Measurements from ENCODE around the gene RASGRF1. TPM values are rescaled to one million over a fixed set of nuclear protein-coding genes. Genes with fewer than 3 reads are reported as not detected.

RASGRF1 gene
- total RNA-seq, 2 donors from 2014 or later, result not detected

DNA sequence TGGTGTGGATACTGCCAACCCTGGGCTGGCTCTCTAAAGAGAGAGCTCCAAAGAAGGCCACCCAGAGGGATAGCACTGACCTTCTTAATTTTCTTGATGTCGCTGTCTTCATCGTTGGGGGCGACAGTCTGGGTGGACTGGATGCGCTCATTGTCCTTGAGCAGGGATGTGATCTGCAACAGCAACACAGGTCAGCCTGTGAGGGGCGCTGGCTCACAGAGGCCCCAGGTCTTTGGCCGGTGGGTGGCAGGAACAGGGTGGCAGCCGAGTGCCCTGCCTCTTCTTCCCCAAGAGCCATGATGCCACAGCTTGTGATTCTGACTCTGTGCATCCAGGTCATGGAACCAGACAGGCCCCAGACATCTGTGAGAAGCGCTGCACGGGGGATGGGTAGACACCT lies 41.2 kb downstream of the RASGRF1 start:
- no peak for ATAC-seq
- DNase-seq, result no peak
- intact Hi-C loops (cut with DNase I), result no loop called here

GRCh38 chr15:79047676-79048439 lies 42.7 kb downstream of the RASGRF1 start:
- intact Hi-C loops (cut with DNase I), result no loop called here
- DNase-seq, result no peak
- ATAC-seq, result no peak

- no peak for ATAC-seq
- no peak for DNase-seq
These were observed 43.7 kb downstream of the RASGRF1 start for GRCh38 chr15:79046691-79047404.

DNA sequence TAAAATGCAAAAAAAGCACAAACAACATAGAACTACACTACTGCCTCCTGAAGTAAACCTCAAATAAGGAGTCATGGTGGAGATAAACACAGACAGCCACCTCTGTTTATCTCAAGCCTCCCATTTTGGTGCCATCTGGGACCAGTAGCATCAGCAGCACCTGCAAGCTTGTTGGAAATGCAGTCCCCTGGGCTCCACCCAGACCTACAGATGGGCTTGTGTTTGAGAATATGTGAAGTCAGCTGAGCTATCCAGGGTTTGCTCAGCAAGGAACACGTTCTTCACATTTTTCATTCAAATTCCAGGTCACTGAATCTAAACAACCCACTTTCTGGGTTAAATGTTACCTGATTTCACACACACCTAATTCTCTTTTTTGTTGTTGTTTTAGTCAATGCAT lies 45.5 kb downstream of the RASGRF1 start:
- ATAC-seq (no peak), DNase-seq (no peak)
- intact Hi-C loops (cut with DNase I), result no loop called here

More at GRCh38 chr15:79046691-79047404, 43.7 kb downstream of the RASGRF1 start:
- intact Hi-C loops (cut with DNase I), result no loop called here

GRCh38 chr15:79042213-79042928 lies 48.2 kb downstream of the RASGRF1 start:
- no peak for ATAC-seq
- intact Hi-C loops (cut with DNase I), result no loop called here
- DNase-seq, result no peak

DNA sequence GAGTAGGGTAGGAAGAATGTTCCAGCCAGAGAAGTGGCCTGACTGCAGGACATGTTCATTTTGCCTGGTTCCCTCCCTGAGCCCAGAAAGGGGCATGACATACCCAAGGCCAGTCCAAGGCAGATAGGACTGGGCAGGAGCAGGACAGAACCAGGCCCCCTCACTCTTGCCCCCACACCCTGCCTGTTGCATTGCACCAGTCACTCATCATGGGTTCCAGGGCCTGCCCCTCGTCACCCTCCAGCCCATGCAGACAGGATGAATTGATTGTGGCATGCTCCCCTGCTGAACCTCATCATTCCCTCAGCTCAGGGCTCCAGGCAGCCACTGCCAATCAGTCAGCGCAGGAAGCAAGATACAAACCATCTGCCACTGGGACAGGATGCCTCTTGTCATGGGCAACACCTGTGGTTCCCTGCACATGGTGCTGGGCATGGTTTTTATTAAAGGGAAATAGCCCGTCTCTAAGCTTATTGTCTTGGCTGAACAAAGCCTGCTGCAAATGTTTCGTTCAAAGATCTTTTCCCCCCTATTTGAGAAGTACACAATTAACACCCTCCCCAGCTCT lies 48.9 kb downstream of the RASGRF1 start:
- intact Hi-C loops (cut with DNase I), result no loop called here
- DNase-seq (no peak), ATAC-seq (no peak)

DNA sequence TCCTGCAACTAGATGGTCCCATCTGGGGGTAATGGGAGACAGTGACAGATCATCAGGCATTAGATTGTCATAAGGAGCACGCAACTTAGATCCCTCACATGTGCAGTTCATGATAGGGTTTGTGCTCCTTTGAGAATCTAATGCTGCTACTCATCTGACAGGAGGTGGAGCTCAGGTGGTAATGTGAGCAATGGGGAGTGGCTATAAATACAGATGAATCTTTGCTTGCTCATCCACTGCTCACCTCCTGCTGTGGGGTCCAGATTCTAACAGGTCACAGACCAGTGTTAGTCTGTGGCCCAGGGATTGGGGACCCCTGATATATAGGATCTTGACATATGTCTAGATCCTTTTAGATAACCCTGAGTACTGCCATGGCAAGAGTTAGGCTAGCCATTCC lies 52.7 kb downstream of the RASGRF1 start:
- DNase-seq (no peak), ATAC-seq (no peak)
- intact Hi-C loops (cut with DNase I), result no loop called here

- intact Hi-C loops (cut with DNase I), result no loop called here
- DNase-seq (no peak), ATAC-seq (no peak)
These were observed 54.3 kb downstream of the RASGRF1 start for GRCh38 chr15:79036323-79036722.

DNA sequence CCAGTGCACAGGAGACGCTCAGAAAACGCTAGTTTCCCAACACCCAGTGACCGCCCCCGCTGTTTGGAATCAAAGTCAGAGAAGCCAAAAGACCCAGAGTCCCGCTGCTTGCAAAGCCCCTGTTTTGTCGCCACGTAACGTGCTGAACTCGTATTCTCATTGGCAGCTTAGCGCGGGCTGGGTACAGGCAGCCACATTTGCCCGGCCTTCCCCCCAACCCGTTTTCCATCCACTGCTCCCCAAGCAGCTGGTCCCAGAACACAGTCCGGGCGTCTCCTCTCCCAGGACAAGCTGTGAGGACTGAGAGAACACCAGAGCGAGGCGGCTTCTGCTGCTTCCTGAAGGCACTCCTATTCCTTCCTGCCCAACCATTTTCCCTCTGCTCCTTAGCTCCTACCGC lies 54.8 kb downstream of the RASGRF1 start:
- intact Hi-C loops (cut with DNase I), result no loop called here
- DNase-seq (no peak), ATAC-seq (peak in 1 of 2 donors; percentile 27)

- intact Hi-C loops (cut with DNase I), result no loop called here
- DNase-seq (no peak), ATAC-seq (peak in 1 of 2 donors; percentile 17)
These were observed 55.4 kb downstream of the RASGRF1 start for GRCh38 chr15:79035111-79035601.

GRCh38 chr15:79034284-79034683 lies 56.3 kb downstream of the RASGRF1 start:
- ATAC-seq (no peak), DNase-seq (no peak)
- intact Hi-C loops (cut with DNase I), result no loop called here

DNA sequence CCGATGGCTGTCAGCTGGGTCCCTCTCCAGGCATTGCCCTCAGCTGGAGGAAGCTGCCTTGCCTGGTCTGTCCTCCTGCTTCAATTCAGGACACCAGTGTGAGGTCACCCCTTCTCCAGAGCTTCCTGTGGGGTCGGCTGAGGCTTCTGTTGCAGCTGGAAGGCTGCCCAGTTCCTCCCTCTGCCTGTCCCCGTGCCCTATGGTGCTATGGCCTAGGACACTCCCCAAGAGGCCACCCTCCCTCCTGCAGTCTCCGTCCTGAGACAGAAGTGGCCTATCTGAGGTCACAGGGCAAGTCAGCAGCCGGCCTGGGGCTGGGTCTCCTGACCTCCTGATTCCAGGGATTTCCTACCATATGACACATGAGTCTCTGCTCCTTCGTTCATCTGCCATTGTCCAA lies 57.9 kb downstream of the RASGRF1 start:
- ATAC-seq (peak; percentile 12 to 26), DNase-seq (no peak)
- intact Hi-C loops (cut with DNase I), result no loop called here

DNA sequence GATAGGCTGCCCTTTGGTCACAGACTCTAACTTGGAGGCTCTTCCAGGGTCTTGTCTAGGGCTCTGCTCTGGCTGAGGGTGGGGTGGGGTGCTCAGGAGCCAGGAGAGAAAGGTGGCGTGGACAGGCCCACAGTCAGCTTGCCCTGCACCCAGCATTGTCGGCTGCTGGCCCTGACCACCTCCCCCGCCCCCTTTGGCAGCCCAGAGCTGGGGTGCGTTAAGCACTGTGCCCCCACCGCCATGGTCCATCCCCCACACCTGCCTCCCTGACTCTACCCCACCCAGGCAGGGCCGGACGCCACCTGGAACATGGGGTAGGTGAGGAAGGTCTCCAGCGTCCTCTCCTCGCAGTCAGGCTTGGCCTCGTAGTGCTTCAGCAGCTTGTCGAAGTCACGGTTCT lies 58.8 kb downstream of the RASGRF1 start:
- ATAC-seq, result no peak
- intact Hi-C loops (cut with DNase I), result no loop called here
- no peak for DNase-seq

DNA sequence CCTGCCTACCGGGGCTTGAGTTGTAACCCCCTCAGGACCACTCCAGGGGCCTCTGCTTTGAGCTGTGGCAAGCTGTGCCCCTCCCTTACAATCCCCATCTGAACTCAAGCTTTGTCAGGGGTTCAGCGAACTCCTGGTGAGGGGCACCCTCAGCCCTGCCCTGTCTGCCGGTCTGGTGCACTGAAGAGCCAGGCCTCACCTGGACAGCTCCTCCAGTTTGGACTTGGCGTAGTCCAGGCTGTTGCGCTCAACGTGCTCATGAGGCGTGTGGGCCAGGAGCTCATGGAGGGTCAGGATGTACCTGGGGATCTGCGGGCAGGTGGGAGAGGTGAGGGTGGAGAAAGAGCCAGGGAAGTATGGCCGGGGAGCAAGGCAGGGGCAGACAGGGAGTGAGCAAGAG lies 59.4 kb downstream of the RASGRF1 start:
- no peak for DNase-seq

GRCh38 chr15:79030470-79030869 lies 60.1 kb downstream of the RASGRF1 start:
- DNase-seq (no peak), ATAC-seq (no peak)
- intact Hi-C loops (cut with DNase I), result no loop called here

More for the DNA sequence above, 59.4 kb downstream of the RASGRF1 start:
- no peak for ATAC-seq
- intact Hi-C loops (cut with DNase I), result no loop called here

DNA sequence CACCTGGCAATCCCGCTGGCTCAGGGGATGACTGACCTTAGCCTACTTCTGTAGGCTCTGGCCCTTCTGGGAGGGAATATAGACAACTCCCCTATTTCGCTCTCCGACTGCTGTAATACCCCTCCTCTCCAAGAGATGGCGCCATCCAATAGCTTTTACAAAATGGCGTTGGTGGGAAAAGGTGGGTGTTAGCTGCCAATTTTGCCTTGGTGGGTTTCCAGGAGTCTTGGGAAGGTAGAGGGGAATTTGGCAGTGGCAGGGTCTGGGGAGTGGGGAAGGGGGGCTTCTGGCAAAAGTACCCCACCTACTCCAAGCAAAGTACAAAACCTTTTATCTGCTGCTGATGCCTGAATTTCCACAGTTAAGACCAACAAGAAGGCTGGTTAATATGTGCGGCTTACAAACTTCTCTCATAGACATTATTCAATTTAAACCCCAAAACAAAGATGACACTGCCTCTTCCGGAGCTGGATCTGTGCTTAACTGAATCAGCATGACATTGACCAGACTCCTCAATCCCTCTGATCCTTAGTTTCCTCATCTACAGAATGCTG lies 62.1 kb downstream of the RASGRF1 start:
- no peak for DNase-seq
- peak in 1 of 2 donors; percentile 14 for ATAC-seq
- intact Hi-C loops (cut with DNase I), result loop anchor here in 1 of 2 donors (1.0 kb wide), 1 partner anchor 156 kb away; no protein-coding TSS in a partner anchor

DNA sequence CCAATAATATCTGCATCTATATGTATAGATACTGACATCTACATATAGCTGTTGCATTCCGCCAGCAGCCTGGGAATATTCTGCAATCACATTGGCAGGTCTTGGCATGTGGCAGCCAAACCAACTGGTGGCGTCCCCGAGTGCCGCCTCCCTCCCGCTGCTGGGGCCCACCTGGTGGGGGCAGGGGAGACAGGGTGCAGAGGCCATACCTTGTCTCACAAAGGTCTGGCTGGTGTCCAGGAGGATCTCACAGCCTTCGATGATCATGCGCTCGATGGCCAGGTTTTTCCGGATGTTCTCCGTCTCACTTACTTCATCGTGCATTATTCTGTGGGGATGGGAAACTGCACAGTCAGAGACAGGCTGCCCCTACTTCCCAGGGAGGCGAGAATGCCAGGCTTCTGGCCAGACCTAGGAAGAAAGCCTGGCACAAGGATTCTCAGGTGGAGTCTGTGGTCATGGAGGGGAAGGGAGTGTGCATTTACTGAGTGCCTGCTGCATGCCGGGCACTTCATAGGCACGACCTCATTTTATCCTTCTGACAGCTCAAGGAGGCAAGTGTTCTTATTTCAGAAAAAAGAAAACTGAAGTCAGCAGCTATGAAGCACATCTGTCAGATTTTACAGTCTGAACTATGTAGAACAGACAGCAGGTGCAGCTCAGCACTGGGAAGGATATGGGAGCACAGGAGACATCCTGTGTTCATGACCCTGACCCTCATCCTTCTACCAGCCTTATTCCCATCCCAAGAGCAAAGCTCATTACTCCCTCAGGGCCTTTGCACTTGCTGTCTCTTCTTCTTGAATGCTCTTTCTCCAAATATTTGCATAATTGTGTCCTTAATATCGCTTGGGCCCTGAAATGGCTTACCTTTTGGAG lies 62.8 kb downstream of the RASGRF1 start:
- DNase-seq (no peak), ATAC-seq (no peak)
- intact Hi-C loops (cut with DNase I), result loop anchor here (1.0 to 2.0 kb wide), 2 partner anchors 155 to 157 kb away; no protein-coding TSS in a partner anchor

DNA sequence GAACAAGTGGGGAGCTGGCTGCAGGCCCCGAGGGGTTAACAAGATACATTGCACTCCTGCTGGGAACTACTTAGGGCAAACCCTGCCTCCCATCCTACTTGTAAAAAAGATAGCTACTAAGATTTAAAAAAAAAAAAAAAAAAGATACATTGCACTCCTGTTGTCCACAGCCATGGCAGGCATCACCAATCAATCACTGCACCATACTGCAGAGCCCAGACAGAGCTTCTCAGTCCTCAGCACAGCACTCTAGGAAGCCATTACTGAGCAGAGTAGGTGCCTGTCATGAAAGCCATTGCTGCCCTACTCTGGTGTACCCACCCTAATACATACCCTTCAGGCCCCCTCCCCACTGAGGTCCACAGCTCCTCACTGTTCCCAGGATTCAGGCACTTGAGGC lies 64.8 kb downstream of the RASGRF1 start:
- intact Hi-C loops (cut with DNase I), result loop anchor here in 1 of 2 donors (2.0 kb wide), 1 partner anchor 157 kb away; no protein-coding TSS in a partner anchor

More for the DNA sequence above, 64.8 kb downstream of the RASGRF1 start:
- DNase-seq (no peak), ATAC-seq (no peak)

All from left cardiac atrium (tissue), 4 donors.